ACHN (cell line): Measurements from ENCODE around the gene PTOV1.
"Not testable (repeated sequence)": the region's sequence is repeated elsewhere in the genome, so short reads cannot be mapped to it uniquely, and the experiment has no call there.

Experiments used
- DNase-seq: peaks from one replicate; pipeline ENCODE4 v3.0.0-alpha.2; 2015
- in situ Hi-C: cut with HindIII; loops from 2 replicates; pipeline ENCODE4 v1.10.0; 2017; ENCODE audit warnings: low sequenced_read_pairs, low pct_ligation_motif_present, low pct_unique_long_range_greater_than_20kb

Gene PTOV1

GRCh38 chr19:49814010-49814409 is 36.9 kb upstream of the PTOV1 start:
- DNase-seq = no peak
- in situ Hi-C loops = no loop called here

DNA sequence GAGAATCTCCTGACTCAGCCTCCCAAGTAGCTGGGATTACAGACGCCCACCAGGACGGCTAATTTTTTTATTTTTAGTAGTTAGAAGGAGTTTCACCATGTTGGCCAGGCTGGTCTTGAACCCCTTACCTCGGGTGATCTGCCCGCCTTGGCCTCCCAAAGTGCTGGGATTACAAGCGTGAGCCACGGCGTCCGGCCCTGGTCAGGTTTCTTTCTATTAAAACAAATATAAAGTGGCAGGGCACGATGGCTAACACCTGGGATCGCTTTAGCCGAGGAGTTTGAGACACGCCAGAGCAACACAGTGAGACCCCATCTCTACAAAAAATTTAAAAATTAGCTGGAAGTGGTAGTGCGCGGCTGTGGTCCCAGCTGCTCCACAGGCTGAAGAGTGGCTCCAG is 34.4 kb upstream of the PTOV1 start:
- in situ Hi-C loops = no loop called here
- no peak for DNase-seq

- in situ Hi-C loops = no loop called here
- peak; percentile 77 for DNase-seq
Measured at GRCh38 chr19:49817964-49818648, 32.9 kb upstream of the PTOV1 start, which contains the start of gene MED25. TSS of gene MED25 (plus strand) at chr19:49818289. CDS start at chr19:49818342, 53 bp downstream.

DNA sequence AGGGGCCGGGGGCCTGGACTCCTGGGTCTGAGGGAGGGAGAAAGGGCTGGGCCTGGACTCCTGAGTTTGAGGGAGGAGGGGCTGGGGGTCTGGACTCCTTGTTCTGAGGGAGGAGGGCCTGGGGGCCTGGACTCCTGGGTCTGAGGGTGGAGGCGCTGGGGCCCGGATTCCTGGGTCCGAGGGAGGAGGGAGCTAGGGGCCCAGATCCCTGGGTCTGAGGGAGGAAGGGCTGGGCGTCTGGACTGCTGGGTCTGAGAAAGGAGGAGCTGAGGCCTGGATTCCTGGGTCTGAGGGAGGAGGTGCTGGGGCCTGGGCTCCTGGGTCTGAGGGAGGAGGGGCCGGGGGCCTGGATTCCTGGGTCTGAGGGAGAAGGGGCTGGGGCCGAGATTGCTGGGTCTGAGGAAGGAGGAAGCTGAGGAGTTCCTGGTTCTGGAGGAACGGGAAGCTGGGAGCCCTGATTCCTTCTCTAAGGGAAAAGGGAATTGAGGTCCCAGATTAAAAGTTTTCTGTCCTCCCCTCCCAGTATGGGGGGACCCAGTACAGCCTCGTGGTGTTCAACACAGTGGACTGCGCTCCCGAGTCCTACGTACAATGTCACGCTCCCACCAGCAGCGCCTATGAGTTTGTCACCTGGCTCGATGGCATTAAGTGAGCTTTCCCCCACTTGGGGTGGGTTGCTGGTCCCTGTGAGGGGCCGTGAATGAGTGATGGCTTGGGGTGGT is 32.1 kb upstream of the PTOV1 start:
- in situ Hi-C loops = no loop called here
- DNase-seq = no peak

DNA sequence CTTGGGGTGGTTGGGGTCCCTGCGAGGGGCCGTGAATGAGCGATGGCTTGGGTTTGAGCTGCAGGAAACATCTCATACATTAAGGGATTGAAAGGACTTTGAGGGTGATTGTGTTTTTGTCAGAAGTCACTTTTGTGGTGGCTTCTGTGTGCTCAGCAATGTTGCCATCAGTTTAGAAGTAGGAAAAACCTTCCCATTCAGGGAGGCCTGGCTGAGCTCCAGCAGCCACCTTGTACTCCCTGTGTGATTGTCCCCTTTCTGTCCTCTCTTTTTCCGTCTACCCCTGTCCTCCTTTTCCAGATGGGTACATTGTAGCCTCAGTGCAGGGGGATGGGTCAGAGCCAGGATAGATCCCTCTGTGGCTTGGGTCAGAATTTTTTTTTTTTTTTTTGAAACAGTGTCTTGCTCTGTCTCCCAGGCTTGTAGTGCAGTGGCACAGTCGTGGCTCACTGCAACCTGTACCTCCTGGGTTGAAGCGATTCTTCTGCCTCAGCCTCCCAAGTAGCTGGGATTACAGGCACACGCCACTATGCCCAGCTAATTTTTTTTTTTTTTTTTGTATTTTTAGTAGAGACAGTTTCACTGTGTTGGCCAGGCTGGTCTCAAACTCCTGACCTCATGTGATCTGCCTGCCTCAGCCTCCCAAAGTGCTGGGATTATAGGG is 31.4 kb upstream of the PTOV1 start:
- in situ Hi-C loops, DNase-seq: not testable (repeated sequence)

DNA sequence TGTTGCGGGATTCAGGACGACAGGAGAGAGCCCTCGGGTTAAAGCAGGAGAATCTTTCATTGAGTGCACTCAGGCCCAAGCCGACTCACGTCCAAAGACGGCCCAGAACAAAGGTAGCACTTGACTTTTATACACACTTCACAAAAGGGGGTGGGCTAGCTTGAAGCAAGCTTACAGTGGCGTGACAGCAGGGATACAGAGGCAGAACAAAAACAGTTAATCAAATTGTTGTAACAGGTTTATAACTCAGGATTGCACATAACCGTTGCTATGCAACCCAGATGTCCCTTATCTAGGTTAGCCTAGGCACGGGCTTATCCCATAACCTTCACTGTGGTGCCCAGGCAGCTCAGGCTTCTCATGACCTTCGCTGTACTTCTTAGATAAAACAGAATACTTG is 30.8 kb upstream of the PTOV1 start:
- in situ Hi-C loops = no loop called here
- DNase-seq = no peak

GRCh38 chr19:49823472-49823871 is 27.5 kb upstream of the PTOV1 start:
- in situ Hi-C loops = no loop called here
- no peak for DNase-seq

GRCh38 chr19:49824662-49825061 is 26.3 kb upstream of the PTOV1 start:
- in situ Hi-C loops = no loop called here
- no peak for DNase-seq

- DNase-seq = no peak
- in situ Hi-C loops = no loop called here
Measured at GRCh38 chr19:49827034-49827433, 23.9 kb upstream of the PTOV1 start.

GRCh38 chr19:49829200-49829599 is 21.8 kb upstream of the PTOV1 start:
- in situ Hi-C loops = no loop called here
- DNase-seq = no peak

DNA sequence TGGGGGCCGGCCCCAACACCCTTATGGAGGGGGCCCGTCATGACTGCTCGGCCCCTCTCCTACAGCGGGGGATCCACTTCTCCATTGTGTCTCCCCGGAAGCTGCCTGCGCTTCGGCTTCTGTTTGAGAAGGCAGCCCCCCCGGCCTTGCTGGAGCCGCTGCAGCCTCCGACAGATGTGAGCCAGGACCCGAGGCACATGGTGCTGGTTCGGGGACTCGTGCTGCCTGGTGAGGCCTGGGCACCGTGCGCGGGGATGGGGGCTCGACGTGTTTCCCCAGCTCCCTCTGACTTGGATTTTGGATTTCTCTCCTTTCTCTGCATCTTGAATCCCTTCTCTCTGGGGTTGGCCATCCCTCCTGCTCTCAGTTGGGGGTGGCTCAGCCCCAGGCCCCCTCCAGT is 21.2 kb upstream of the PTOV1 start:
- DNase-seq = no peak
- in situ Hi-C loops = no loop called here

- in situ Hi-C loops = no loop called here
Measured at GRCh38 chr19:49830766-49831165, 20.2 kb upstream of the PTOV1 start.

DNA sequence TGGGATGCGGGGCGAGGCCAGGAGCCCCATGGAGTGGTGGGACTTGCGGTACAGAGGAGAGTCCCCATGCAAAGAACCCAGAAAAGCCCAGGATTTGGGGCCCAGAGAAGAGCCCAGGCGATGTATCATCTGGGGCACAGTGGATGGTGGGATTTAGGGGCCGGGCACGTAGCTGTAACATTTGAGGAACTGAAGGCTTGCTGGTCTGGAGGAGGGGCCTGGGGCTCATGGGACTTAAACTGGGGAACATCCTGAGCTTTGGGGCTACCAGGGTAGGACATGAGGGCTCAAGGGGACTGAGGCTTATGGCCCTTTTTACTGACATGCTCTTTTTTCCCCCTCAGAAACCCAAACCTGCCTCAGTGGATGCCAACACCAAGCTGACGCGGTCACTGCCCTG is 19.4 kb upstream of the PTOV1 start:
- DNase-seq = no peak
- in situ Hi-C loops = no loop called here

More at GRCh38 chr19:49830766-49831165, 20.2 kb upstream of the PTOV1 start:
- no peak for DNase-seq

- in situ Hi-C loops = no loop called here
- DNase-seq = no peak
Measured at GRCh38 chr19:49832556-49832955, 18.4 kb upstream of the PTOV1 start.

DNA sequence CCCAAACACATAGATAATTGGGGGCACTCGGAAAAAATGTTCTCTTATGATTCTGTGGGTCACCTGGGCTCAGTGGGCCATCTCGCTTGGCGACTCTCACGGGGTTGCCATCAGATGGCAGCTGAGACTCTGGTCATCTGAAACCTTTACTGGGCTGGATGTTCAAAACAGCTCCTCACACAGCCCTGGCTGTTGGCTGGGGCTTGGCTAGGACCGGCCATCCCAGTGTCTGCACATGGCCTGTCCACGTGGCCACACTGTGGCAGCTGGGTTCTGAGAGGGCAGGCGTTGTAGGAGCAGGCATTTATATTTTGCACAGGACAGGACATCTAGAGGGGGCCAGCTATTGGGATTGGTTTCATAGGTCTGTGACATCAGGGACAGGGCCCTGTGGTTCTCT is 17.4 kb upstream of the PTOV1 start:
- in situ Hi-C loops = no loop called here
- DNase-seq = no peak

- in situ Hi-C loops = no loop called here
- DNase-seq = no peak
Measured at GRCh38 chr19:49835562-49835961, 15.4 kb upstream of the PTOV1 start.

- in situ Hi-C loops = no loop called here
- no peak for DNase-seq
Measured at GRCh38 chr19:49836176-49837008, 14.6 kb upstream of the PTOV1 start.

DNA sequence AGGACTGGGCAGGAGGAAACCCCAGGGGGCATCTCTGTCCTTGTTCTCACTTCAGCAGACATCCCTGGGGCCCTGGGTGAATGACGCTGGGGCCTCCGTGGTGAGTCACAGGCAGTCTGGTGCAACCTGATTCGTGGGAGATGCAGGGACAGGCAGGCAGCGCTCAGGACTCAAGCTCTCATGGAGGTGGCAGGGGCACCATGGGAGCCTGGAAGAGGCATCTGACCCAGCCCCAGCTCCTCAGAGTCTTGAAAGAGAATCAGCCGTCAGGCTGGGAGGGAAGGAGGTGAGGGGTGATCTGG is 14.0 kb upstream of the PTOV1 start:
- no peak for DNase-seq
- in situ Hi-C loops = no loop called here

DNA sequence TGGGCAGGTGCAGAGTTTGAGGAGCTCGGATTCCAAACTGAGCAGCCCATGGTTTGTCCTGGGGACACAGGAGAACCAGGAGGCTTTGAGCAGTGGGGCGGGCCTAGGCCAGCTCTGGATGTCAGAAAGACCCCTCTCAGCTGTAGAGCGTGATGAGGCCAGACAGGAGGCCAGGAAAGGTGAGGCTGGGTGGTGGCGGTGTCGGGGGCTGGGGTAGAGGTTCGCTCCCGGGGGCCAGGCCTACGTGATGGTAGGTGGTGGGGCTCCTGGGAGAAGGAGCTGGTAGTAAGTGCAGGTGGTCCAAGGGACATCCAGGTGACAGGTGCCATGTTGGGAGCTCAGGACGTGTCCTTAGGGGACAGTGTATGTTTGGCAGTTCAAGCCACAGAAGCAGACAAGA is 13.5 kb upstream of the PTOV1 start:
- no peak for DNase-seq
- in situ Hi-C loops = no loop called here
